ENCODE results near the gene RPH3AL.

DNA sequence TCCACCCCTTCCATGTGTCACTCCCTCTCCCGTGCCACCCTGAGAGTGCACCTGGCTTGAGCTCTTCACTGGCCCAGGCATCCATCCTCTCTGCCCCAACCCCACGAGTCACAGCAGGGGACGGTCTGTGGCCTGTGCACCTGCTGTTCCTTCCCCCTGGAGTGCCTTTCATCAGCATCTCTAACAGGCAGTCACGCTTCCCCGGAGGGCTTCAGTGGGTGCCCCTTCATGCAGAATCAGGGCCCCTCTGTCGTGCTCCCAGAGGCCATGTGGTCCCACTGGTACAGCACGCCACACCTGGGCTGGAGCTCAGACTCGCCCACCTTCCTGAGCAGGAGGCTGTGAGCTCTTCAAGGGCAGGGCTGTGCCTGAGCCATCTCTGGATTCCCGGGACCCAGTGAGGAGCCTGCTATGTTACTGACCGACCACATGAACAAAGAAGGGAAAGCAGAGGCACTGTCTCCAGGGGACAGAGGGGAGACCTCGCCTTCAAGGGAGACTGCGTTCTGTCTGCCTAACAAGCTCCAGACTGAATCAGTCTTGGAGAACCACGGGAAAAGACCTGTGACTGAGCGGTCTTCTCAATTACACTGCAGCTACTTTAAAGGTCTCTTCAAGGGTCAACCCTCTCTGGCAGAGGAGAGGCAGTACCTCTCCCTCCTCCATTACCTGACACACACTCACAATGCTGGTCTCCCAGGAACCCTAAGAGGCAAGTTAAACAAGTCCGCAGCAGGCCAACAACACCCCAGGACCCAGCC is 92.4 kb downstream of the RPH3AL start:
- TF ChIP-seq, protein P1, sequence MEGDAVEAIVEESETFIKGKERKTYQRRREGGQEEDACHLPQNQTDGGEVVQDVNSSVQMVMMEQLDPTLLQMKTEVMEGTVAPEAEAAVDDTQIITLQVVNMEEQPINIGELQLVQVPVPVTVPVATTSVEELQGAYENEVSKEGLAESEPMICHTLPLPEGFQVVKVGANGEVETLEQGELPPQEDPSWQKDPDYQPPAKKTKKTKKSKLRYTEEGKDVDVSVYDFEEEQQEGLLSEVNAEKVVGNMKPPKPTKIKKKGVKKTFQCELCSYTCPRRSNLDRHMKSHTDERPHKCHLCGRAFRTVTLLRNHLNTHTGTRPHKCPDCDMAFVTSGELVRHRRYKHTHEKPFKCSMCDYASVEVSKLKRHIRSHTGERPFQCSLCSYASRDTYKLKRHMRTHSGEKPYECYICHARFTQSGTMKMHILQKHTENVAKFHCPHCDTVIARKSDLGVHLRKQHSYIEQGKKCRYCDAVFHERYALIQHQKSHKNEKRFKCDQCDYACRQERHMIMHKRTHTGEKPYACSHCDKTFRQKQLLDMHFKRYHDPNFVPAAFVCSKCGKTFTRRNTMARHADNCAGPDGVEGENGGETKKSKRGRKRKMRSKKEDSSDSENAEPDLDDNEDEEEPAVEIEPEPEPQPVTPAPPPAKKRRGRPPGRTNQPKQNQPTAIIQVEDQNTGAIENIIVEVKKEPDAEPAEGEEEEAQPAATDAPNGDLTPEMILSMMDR (IDR thresholded peaks at IDR 0.05 in 2 of 3, conservative IDR thresholded peaks at IDR 0.05 in 1 of 3; ENCODE audit: control insufficient read depth in 2 of 3, extremely low read depth in 1 of 3, insufficient read depth in 1 of 3, low read depth in 3 of 3, low read length in 3 of 3), result no peak
- TF ChIP-seq, protein P2, sequence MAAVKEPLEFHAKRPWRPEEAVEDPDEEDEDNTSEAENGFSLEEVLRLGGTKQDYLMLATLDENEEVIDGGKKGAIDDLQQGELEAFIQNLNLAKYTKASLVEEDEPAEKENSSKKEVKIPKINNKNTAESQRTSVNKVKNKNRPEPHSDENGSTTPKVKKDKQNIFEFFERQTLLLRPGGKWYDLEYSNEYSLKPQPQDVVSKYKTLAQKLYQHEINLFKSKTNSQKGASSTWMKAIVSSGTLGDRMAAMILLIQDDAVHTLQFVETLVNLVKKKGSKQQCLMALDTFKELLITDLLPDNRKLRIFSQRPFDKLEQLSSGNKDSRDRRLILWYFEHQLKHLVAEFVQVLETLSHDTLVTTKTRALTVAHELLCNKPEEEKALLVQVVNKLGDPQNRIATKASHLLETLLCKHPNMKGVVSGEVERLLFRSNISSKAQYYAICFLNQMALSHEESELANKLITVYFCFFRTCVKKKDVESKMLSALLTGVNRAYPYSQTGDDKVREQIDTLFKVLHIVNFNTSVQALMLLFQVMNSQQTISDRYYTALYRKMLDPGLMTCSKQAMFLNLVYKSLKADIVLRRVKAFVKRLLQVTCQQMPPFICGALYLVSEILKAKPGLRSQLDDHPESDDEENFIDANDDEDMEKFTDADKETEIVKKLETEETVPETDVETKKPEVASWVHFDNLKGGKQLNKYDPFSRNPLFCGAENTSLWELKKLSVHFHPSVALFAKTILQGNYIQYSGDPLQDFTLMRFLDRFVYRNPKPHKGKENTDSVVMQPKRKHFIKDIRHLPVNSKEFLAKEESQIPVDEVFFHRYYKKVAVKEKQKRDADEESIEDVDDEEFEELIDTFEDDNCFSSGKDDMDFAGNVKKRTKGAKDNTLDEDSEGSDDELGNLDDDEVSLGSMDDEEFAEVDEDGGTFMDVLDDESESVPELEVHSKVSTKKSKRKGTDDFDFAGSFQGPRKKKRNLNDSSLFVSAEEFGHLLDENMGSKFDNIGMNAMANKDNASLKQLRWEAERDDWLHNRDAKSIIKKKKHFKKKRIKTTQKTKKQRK (IDR thresholded peaks at IDR 0.05; ENCODE audit: low read depth, low read length), result no peak
- TF ChIP-seq POLR2A (IDR thresholded peaks at IDR 0.05; ENCODE audit: low read depth, low read length), result no peak
- no peak for TF ChIP-seq TAF1 (IDR thresholded peaks at IDR 0.05; ENCODE audit: borderline replicate concordance, low read depth, low read length)
